ENCODE measurements around the gene SCAF4.
"Not testable (repeated sequence)": the region's sequence is repeated elsewhere in the genome, so short reads cannot be mapped to it uniquely, and the experiment has no call there.

The SCAF4 gene

GRCh38 chr21:31731857-31732596, at the start of gene SCAF4:
Gene SCAF4, minus strand, starts transcription at chr21:31732118. Its CDS starts 426 bp downstream, at chr21:31731692.
- DNase-seq, result peak; percentile 87 to 91

- DNase-seq, result no peak
Measured at GRCh38 chr21:31780944-31781343, 49.0 kb upstream of the SCAF4 start.

GRCh38 chr21:31778546-31778945, 46.6 kb upstream of the SCAF4 start:
- no peak for DNase-seq

- no peak for DNase-seq
Measured at GRCh38 chr21:31777857-31778256, 45.9 kb upstream of the SCAF4 start.

GRCh38 chr21:31774031-31774430, 42.1 kb upstream of the SCAF4 start:
- no peak for DNase-seq

- no peak for DNase-seq
Measured at GRCh38 chr21:31772674-31773555, 41.0 kb upstream of the SCAF4 start.

- DNase-seq, result no peak
Measured at GRCh38 chr21:31771685-31772084, 39.8 kb upstream of the SCAF4 start.

- DNase-seq, result no peak
Measured at GRCh38 chr21:31768710-31769109, 36.8 kb upstream of the SCAF4 start.

GRCh38 chr21:31766899-31767298, 35.0 kb upstream of the SCAF4 start:
- DNase-seq, result no peak

GRCh38 chr21:31765850-31766249, 33.9 kb upstream of the SCAF4 start:
- DNase-seq, result not testable (repeated sequence)

GRCh38 chr21:31760931-31761330, 29.0 kb upstream of the SCAF4 start:
- DNase-seq, result no peak

- no peak for DNase-seq
Measured at GRCh38 chr21:31756787-31757186, 24.9 kb upstream of the SCAF4 start.

- no peak for DNase-seq
Measured at GRCh38 chr21:31755027-31755426, 23.1 kb upstream of the SCAF4 start.

- DNase-seq, result no peak
Measured at GRCh38 chr21:31754708-31754960, 22.7 kb upstream of the SCAF4 start.

- DNase-seq, result no peak
Measured at GRCh38 chr21:31753949-31754707, 22.2 kb upstream of the SCAF4 start.

GRCh38 chr21:31752967-31753366, 21.0 kb upstream of the SCAF4 start:
- no peak for DNase-seq

- no peak for DNase-seq
Measured at GRCh38 chr21:31752352-31752751, 20.4 kb upstream of the SCAF4 start.

- DNase-seq, result no peak
Measured at GRCh38 chr21:31750843-31751242, 18.9 kb upstream of the SCAF4 start.

GRCh38 chr21:31744182-31744800, 12.4 kb upstream of the SCAF4 start:
- DNase-seq, result no peak

- no peak for DNase-seq
Measured at GRCh38 chr21:31743712-31744111, 11.8 kb upstream of the SCAF4 start.

- no peak for DNase-seq
Measured at GRCh38 chr21:31741116-31741515, 9.2 kb upstream of the SCAF4 start.

GRCh38 chr21:31737586-31738397, 5.9 kb upstream of the SCAF4 start:
- not testable (repeated sequence) for DNase-seq
